Cerebellar nuclear complex (tissue), 1 donor: Measurements from ENCODE around the gene SLC44A3.

Experiments used
- DNase-seq, 2 experiments: peaks; one replicate each; lab custom pipeline; 2025; lab: John Stamatoyannopoulos, UW

Gene SLC44A3

DNA sequence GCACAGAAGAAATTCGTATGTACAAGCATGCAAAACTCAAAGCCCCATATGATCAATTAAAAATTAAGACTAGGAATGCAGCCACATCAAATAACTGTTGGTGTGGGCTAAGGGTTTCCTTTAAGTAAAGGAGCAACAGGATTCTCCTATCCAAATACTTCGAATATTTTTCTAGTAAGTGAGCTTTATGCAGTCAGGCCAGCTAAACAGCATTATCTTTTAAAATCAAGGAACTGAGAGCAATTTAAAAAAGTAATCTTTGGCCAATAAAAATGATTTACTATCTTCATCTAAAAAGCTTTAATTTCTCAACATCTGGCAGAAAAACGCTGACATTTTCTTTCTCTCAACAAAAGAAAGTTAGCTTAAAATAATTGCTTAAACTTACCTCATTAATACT, 87.0 kb downstream of the SLC44A3 start:
- no peak for DNase-seq

DNA sequence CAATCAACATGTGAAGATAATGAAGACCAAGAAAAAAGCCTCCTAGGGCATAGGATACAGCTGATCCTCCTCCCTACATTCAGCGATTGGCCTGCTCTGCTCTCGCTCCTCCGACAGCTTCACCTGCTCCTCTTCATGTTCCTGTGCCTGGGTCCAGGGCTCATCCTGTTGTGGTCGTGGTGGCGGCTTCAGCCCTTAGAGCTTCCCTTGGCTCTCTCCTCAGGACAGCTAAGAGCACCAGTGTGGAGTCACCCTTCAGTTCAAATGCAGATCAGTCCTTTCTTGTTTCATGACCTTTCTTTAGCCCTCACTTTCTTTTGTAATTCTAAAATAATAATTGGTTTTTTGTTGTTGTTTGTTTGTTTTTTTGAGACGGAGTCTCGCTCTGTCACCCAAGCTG, 88.0 kb downstream of the SLC44A3 start:
- no peak for DNase-seq

DNA sequence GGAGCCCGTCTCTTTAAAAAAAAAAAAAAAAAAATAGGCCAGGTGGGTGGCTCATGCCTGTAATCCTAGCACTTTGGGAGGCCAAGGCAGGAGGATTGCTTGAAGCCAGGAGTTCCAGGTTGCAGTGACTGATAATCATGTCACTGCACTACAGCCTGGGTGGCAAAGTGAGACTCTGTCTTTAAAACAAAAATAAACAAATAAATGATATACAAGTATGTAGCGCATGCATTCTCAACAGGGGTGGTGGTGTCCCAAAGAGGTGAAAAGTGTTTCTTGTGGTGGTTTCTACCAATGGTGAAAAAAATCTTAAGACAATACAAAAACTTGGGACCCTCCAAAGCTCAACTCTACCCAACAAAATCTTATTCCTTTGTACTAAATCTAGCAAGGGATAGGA, 88.8 kb downstream of the SLC44A3 start:
- DNase-seq: no peak

DNA sequence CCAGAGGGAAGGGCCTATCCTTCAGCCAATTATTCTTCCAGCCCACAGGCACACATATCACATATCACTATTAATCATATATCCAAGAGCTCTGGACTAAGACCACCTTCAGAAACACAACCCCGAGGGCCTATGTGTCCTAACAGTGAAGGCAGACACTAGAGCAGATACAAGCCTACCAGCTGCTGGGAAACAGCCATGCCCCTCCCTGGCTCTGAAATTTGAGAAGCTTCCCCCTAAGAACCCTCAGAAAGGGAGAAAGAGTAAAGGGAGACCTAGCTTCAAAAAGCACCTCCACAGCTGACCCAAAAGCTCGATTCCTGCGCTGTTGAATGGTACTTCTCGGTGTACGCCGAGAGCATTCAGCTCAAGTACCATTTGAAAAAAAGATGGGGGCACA, 89.3 kb downstream of the SLC44A3 start:
- no peak for DNase-seq

DNA sequence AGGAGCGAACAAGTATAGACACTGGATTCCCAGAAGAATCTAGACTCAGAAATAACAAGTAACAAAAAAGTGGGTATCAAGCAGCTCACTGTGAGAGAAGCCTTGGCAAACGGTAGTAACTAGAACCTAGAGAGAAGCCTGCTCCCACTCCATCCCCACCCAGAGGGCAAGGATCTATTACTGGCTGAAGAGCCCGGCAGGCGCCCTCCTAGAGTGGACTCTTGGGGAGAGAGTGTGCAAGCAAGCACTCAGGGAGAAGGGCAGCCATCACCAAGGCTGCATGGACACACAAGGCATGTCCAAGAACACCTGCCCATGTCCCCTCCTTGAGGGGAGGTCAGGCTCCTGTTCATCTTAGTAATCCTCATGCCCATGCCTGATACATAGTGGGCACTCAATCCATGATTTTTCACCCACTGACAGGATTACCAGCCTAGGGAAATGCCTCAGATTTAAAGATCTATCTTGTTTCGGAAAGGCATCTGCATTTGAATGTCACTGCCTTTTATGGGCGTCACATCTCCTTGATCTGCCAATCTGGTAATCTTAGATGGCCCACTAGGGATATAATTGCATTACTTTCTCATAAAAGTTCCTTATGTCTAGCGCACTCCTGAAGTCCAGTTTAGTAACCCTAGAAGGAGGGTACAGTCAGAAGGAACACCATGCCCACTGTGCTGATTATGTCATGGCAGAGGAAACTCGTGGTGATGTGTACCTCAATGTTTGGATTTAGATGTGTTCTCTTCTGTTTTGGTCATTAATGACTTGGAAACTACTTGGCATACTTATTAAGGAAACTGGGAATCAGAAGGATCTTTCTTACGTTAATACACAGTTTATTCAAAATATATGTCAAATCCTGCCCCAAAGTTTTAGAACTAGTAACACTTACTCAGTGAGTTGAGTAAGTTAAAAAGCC, 92.4 kb downstream of the SLC44A3 start:
- no peak for DNase-seq

DNA sequence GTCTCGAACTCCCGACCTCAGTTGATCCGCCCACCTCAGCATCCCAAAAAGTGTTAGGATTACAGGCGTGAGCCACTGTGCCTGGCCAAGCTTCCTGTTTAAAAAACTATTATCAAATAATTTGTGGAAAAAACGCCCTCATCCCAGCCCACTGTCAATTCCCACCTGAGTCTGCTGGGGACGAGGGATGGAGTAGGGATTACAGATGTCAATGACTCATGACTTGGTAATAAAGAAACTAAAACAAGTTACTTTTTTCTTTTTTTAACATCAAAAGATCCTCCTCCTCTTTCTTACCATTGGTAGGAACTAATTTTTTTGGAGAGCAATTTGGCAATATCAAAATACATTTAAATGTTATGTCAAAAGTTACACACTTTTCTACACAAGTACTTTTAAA, 97.1 kb downstream of the SLC44A3 start:
- no peak for DNase-seq

DNA sequence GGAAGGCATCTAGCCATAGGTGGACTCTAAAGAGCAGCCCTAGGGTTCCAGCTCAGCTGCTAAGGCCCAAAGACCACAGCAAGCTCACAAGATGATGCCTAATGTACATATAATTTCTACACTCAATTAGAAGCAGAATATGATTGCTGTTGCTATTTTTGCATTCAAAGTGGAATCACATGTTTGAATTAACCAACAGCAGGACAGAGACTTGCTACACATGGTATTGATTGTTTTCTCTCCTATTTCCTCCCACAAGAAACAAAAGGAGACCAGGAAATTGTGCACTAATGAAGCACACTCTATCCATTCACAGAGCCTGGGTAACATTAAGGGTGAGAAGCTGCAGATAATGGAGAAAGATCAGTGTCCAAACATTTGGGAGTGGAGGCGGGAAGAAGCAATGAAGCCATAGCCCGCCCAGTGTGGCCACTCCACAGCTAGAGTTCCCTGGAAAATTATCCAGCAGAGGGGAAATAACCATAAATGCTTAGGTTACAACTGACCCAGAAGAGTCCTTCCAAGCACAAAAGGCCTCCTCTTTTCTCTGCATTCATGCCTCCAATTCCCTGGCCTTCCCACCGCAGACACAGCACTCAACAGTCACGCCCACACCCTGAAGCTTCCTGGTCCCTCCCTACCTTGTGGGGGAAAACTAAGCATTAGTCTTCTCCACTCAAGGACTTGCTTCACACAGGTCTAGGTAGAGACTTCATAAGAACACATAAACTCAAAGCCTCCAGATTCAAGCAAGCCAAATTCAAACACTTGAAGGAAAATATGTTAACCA, 99.3 kb downstream of the SLC44A3 start:
- no peak for DNase-seq

DNA sequence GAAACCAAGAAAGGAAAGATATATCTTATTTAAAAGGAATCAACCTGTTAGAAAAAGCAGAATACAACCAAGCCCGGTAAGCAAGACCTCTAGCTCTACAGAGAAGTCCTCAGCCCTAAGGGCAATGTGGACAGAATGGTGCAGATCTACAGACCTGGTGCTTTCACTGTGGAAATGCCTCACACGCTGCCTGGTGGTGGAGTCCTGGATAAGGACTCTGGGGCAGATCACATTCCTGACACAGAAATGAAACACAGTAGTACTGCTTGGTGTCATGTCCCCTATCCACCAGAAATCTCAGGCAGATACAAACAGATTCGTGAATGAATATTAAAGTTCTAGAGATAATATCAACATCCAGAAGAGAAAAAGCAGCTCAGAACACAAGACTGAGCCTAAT, 99.9 kb downstream of the SLC44A3 start:
- no peak for DNase-seq

DNA sequence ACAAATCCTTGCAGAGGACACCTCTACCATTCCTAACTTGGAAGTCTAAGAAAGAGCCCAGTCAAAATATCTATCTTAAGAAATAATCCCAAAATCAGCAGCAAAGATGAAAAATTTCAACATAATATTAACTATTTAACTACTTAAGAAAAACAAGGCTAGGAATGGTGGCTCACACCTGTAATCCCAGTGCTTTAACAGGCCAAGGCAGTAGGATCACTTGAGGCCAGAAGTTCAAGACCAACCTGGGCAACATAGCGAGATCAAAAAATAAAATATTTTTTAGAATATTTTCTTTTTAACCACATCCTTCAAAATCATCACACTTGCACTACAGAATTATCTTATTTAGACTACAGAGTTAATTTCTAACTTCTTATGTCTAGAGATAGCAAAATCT, 101.8 kb downstream of the SLC44A3 start:
- no peak for DNase-seq

DNA sequence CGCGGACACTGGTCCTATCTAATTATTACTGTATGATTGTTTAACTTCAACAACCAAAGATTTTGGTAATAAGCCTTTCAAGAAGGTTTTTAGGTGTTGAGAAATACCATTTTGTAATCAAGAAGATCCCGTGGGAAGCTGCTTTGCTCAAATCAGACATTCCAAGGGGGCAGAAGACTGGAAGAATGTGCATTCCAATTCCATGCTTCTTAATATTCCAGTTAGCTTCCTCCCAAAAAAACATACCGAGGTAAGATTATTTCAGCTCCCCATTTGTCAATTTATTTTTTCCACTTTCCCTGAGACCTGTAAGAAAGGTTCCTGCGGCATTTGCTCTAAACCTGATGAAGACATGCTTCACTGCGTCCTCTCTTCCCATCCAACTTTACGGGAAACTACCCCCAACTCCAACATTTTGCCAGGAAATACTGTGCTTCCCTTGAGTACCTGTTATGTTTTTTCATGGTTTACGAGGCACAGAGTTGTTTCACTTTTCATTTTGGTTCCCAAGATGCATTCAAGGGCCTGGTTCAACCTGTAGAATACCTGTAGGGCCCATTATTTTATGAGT, 102.7 kb downstream of the SLC44A3 start:
- DNase-seq: no peak

DNA sequence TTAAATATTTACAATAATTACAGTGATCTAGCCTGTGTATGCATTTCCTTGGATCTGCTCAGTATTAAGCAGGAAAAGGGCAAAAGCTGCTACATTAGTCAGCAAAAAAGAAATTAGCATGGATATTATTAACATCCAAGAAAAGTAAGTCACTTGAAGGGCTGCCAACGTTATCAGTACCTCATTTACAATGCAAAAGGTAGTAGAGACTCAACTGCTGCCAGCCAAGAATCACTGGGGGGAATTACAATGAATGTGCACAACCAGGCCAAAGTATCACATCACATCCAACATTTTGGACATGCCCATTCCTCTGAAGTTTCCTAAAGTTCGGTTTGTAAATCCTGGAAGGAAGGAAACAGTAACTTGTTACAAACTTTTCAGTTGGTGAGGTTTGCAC, 104.8 kb downstream of the SLC44A3 start:
- no peak for DNase-seq

DNA sequence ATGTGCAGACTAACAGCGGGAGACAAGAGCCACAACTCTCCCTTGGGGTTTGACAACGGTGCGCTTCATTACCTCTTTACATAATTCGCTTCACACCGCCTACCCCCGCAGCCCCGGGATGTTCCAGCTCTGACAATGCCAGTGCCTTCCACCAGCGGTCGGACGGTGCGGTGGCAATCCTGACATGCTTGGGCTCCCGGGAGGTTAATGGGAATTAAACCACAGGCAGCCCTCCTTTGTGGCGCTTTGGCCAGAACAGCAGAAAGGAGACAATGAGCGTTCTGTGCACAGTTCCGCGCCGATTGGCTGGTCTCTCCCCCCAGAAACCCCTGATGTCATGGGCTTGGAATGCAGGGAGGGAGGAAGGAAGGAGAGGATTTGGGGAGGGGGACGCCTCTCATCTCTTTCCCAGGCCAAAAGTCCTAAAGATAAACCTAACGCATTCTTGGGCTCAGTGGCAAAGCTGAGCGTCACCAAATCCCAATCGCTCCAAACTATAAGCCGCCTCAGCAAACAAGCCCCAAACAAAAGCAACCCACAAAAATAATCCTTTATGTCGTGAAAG, 105.5 kb downstream of the SLC44A3 start:
- DNase-seq: peak in 1 of 2 experiments; percentile 14

DNA sequence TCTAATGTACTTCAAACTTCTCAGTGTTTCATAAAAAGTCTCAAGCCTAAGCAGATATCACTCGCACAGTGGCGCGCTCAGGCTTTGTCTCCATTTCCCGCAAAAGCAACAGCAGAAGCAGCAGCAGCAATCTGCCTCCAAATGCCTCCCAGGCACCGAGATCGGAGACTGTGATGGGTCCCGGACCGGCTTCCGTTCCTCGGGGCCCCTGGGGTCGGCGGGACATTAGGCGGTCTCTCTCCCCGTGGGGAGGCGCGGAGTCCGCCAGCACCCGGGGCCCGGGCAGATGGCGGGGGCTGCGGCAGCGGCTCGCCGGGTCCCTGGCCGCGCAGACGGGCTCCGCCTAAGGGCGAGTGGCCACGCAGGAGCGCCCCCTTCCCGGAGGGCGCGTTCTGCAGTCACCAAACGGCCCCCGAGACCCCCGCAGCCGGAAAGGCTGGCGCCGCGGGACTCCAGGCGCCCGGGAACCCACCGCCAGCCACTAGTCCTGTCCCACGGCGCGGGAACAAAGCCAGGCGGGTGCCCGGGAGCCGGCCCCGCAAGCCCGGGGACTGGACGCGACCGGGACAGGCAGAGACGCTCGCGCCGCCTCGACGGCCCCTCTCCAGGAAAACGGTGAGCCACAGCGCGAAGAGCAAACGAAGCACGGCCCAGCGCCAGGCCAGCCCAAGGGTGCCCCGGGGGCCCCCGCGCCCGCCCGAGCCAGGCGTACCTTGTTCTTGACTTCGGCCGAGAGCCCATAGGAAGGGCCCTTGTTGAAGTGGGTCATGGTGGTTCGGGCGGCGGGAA, 106.2 kb downstream of the SLC44A3 start:
- DNase-seq: peak in 1 of 2 experiments; percentile 12

DNA sequence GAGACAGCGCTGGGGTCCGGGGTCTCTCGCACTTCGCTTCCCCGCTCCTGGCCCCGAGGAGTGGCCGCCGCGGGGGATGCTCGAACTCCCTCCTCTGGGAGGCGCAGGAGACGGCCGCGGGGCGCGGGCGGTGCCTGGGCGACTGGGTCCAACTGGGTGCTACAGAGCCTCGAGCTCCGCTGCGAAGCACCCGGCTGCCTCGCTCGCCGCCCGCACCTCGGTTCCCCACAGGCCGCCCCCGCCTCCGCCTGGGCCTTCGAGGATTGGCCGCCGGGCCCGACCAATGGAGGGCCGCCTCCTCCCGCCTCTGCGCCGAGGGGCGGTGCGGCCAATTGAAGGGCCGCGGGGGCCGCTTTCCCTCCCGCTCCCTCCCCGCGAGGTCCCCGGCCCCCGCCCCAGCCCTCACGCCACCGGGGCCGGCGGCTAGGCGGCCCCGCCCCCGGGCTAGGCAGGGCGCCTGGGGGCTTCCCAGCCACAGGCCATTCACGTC, 106.8 kb downstream of the SLC44A3 start, which contains the start of gene CNN3:
TSS of gene CNN3 (minus strand) at position 196 of the 490 bp plus-strand sequence. CDS start 216 bp downstream, outside the sequence.
- peak in 1 of 2 experiments; percentile 61 for DNase-seq

DNA sequence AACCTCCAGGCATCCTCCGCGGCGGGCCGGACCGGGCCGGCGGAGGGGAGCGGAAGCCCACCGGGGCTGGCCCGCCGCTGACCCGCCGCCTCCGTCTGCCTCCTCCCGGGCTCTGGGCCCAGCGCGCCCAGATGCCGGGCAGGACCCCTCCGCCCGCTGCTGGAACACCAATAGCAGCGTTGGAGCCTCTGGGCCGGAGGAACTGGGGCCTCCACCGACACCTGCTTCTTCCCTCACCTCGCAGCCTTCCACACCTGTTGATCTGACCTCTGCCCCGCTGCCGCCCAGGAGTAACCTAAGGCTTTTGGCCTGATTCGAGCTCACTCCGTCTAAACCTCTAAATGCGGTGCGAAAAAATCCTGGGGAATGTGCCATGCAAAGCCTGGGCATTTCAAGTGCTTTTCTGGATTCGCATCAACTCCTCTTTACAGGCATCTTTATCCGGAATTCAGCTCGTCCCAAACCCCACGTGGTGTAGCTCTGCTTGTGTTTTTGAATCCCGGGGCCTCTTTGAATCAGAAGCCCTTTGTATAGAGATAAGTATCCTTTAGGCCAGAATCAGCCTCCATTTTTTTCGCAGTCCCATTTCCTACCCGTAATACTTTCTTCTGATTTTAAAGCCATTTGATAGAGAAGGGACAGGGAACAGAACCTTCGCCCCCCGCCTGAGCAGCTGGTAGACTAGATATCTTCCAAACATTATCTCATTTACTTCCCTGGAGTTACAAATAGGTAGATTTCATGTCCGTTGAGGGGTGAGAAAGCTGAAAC, 107.4 kb downstream of the SLC44A3 start:
- DNase-seq: no peak

DNA sequence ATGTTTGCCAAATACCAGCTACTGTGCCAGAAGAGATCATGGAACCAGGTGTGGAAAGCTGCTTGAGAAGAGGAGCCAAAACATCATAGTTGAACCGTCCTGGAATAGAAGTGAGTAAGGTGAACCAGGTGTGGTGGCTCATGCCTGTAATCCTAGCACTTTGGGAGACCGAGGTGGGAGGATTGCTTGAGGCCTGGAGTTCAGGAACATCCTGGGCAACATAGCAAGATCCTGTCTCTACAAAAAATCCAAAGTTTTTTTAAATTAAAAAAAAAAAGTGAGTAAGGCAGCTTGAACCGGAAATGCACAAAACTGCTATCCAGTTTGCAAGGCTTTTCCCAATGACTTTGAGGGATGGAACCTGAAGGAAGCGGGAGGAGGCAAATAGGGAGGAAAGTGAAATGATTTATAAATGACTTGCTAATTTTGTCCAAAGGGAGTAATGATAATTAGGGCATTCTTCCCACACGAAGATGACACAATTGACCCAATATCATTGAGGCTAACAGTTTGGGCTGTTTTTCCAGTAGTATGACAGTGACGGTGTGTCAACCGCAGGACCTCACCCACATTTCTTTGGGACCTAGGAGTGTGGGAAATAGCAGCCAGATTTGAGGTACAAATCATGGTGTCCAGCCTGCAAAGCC, 108.3 kb downstream of the SLC44A3 start:
- no peak for DNase-seq

DNA sequence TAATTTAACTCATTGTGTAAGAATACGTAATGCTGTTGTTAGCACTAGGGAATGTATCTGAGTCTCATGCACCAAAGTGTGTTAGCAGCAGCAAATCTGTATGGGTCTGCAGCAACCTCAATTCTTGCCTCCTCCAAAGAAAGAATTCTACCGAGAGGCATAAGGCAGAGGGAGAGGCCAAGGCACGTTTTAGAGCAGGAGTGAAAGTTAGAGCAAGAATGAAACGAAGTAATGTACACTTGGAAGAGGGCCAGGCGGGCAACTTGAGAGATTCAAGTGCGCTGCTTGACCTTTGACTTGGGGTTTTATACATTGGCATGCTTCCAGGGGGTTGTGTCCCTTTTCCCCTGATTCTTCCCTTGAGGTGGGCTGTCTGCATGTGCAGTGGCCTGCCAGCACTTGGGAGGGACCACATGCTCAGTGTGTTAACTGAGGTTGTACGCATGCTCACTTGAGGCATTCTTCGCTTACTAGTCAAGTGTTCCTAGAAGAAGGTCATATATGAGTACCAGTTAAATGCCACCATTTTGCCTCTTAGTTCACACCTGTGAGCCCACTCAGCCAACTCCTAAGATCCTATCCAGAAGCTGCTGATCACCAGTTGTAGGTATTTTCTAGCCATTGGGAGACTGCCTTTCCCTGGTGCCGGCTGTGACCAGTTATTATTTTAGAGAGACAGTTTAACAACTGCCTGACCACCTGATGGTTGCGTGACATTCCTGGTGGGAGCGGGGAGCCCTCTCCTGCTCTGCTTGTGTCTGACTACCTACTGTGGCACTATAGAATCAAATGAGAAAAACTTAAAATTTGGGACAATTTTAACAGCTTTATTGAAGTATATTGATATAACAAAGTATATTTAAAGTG, 109.4 kb downstream of the SLC44A3 start:
- no peak for DNase-seq

DNA sequence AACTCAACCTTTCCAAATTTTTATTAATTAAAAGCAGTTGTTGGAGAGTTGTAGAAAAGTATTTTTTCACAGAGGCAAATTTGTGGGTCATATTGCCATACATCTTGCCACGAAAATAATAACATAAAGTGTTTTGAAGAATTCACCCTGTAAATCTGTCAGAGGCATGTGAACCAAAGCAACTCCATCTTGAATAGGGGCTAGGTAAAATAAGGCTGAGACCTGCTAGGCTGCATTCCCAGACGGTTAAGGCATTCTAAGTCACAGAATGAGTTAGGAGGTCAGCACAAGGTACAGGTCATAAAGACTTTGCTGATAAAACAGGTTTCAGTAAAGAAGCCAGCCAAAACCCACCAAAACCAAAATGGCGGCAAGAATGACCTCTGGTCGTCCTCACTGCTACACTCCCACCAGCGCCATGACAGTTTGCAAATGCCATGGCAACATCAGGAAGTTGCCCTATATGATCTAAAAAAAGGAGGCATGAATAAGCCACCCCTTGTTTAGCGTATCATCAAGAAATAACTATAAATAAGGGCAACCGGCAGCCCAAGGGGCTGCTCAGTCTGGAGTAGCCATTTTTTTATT, 111.2 kb downstream of the SLC44A3 start:
- DNase-seq: no peak

DNA sequence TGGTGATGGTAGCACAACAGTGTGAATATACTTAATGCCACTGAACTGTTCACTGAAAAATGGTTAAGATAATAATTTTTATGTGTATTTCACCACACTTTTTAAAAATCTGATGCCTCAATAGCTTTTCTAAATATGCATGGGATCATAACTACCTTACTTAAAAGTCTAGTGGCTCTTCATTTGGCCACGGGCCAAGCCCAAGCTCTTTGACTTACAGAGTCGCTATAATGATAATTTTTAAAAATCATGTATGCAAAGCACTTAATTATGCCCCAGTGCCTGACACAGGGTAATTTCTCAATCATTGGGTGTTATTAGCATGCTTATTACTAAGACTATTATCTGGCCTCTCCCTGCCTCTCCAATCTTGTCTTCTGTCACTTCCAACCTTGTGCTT, 114.4 kb downstream of the SLC44A3 start:
- no peak for DNase-seq
